Renal cortex interstitium (tissue), 11 donors: Measurements from ENCODE around the gene TNK2. TPM values are rescaled to one million over a fixed set of nuclear protein-coding genes. Genes with fewer than 3 reads are reported as not detected.
"Not testable (repeated sequence)": the region's sequence is repeated elsewhere in the genome, so short reads cannot be mapped to it uniquely, and the experiment has no call there.

ENCODE experiments used
- DNase-seq, 11 donors: peaks; one replicate each; pipeline ENCODE4 v3.0.0-alpha.2; 2013; ENCODE audit warnings: low read depth in 9 of 11, low spot score in 4 of 11; ENCODE audit errors: extremely low read depth in 1 of 11
- polyA plus RNA-seq, 3 donors: library from polyadenylated mRNA; unstranded; fragments of 120-200 nt; gene quantifications; one replicate each; pipeline ENCODE4 v1.2.1, GENCODE V29; 2013; ENCODE audit not compliant: insufficient read length in 3 of 3

Gene TNK2
- polyA plus RNA-seq, 3 donors, result 24.2 to 36.9 (median 33.8) TPM

DNA sequence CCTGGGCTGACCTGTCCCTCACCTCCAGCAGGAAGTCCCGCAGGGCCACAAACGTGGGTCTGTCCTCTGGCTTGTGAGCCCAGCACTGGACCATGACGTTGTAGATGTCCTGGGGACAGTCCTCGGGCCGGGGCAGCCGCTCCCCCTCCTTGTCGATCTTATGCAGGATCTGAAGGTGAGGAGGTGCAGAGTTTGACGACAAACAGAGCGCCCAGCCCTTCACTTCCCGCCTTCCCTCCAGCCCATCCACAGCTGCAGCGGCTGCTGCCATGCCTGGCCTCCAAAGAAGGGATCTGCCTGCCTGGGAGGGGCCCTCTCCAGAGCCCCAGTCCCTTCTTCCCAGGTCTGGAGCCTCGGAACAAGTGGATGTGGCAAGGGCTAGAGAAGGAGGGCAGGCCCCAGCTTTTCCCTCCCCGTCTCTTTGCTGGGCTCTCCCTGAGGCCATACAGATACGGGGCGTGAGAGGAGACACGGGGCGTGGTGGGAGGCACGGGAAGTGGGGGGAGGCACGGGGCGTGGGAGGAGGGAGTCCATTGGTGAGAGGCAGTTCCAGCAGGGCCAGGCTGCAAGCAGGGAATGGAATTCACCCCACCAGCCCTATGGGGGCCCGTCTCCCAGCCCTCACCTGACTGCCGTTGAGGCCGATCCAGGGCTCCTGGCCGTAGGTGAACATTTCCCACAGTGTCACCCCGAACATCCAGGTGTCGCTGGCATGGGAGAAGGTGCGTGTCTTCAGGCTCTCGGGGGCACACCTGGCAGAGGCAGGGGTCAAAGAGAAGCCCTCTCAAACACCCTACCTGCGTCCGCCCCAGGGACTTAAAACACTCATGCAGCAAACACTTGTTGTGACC lies 29.7 kb downstream of the TNK2 start:
- DNase-seq, result no peak

DNA sequence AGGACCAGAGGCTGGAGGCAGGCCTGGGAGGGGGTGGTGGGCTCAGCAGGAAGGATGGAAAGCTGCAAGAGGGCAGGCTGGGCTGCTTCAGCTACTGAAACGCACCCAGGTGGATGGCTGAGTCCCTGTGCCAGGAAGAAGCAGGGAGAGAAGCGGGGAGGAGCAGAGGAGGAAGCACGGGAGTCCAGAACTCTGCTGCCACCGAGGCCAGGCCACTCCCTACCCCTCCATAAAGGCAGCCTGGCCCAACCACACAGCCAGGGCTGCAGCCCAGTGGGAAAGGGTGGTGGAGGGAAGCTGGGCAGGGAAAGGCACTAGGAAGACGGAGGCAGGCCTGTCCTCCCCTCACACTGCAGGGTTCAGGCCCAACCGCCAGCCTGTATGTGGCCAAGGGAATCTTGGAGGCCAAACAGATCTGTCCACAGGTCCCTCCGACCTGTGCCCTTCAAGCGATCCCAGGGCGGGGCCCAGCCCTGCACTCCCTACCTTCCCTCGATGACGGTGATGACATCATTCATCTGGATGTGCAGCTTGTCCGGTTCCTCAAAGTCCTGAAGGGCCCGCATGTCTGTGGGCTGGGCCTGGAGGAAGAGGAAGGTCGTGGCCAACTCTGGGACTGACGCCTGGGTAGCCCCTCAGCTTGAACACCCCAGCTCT lies 30.5 kb downstream of the TNK2 start:
- no peak for DNase-seq

DNA sequence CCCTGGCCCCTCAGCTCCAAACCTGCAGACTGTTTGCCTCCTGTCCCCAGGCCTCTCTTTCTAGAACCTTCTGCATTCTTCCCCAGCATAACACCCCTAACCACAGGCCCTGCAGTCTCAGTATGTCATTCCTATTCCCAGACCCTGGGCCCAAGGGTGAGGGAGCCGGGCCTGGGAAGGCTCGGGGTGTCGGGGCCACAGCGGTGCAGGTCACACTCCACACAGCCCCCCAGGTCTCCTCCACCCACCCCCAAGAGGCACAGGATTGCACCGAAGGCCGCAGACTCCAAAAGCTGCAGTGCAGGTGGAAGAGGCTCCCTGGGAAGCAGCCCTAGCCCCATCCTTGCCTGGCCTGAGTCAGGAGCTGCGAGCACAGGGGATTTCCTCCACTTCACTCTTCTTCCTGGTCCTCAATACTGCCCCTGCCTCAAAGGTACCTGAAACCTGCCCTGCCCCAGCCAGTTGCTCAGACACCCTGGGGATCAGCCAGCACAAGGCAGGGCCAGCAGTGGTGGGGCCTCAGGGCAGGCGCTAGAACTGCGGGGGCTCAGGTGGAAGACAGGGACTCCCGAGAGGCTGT lies 31.1 kb downstream of the TNK2 start:
- no peak for DNase-seq

DNA sequence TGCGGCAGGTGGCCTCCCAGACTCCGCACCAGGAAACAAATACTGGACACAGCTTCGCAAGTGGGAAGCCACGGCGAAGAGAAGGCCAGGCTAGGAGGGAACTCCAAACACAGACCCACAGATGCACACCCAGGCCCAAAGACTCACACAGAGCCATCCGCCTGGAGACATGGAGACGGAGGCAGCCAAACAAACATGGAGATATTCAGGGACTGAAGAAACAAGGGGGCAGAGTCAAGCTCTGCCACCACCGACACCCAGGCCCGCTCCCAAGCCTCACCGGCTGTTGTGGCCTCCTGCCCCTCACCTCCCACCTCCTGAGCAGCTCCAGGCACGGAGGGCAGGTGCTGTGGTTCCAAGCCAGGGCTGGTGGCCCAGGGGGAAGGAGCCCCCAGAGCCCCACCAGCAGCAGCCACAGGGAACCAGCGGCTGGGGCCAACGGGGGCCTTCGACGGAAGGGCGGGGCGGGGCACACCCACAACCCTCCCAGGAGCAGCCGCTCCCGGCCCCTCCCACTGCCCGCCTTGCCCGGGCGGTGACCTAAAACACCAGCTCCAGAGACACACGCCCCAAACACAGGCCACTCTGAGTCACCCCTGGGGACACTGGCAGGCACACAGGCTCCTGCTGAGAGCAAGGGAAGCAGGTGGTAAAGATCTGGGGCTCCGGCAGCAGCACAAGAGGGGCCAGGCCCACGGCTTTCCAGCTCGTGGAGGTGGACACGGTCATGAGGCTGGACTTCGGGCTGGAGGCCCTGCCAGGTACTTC lies 31.9 kb downstream of the TNK2 start:
- DNase-seq, result no peak

DNA sequence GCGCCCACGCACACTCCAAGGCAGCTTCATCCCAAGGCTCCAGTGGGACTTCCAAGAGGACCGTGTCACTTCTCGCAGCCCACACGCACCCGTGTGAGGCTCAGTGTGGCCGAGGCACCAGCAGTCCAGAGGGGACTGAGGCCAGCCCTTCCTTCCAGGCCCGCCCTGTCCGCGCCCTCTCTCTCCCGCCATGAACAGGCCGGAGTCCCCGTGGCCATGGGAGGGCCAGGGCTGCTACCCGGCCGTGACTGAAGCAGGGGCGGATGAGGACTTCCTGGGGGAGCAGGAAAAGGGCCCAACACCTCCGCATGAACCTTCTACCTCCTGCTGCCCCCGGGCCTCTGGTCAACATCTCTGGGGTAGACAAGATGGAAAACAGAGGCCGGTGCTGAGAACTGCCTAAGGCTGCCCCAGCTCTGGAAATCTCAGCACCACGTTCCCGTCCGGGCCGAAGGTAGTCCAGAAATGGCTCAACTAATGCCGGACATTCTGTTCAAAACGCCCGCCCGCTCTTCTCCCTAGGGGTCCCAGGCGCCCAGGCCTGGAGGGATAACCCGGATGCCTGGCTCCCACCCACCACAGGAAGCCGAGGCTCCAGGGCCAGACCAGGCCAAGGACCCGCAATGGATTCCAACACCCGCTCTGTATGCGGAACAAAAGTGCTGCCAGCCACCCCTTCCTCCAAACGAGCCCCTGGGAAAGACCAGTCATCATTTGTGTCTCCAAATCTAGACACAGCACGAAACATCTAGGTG lies 32.7 kb downstream of the TNK2 start:
- no peak for DNase-seq

DNA sequence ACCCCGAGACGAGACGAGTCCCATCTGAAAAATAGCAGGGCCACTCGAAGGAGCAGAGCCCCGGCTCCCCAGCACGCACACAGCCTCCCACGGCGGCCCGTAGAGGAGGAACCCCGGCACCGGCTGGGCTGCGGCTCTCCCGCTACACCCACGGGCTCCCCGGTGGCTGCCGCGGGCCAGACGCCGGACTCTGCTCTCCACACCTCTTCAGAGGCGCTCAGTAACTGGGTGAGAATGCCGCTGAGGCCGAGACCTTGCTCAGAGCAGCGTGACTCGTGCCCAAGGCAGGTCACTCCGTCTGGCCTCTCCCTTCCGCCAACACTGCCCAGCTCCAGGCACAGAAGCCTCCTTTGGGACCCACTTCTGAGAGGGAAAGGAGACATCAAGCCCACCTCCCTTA lies 34.4 kb downstream of the TNK2 start:
- no peak for DNase-seq

DNA sequence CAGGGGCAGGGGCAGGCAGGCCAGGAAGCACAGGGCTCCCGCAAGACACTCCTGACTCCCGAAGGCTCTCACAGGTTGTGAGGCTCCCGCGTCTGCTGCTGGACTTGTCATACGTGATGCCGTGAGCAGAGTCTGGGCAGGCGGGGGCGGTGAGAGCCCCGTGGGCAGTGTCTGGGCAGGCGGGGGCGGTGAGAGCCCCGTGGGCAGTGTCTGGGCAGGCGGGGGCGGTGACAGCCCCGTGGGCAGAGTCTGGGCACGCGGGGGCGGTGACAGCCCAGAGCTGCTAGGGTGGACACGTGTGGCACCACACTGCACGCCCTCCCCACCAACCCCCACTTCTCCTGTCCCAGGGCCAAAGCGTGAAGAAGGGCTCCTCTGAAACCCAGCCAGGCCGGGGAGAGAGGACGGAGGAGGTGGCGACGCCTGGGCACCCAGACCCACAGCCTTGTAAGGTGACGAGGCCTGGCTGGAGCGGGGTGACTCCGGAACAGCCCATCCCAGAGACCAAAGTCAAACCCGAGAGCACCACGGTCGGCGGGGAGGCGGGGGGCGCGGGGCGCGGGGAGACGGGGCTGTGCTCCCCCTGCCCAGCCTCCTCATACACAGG lies 35.0 kb downstream of the TNK2 start:
- DNase-seq, result no peak

DNA sequence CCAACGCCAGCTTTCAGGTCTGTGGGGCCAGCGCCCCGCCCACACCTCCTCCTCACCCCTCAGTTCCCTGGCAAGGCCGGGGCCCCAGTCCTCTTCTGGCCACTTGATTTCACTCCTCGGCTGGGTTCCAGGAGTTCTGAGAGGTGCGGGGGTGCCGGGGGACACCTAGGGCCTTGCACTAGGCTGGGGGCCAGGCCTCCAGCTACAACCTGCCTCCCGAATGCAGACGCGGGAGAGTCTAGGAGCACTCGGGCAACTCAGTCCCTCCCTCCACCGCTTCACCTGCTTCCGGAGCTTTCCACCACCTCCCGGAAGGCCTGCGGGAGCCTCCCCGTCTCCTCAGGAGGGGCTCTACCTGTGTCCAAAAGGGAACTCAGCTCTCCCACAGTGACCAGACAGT lies 35.6 kb downstream of the TNK2 start:
- no peak for DNase-seq

DNA sequence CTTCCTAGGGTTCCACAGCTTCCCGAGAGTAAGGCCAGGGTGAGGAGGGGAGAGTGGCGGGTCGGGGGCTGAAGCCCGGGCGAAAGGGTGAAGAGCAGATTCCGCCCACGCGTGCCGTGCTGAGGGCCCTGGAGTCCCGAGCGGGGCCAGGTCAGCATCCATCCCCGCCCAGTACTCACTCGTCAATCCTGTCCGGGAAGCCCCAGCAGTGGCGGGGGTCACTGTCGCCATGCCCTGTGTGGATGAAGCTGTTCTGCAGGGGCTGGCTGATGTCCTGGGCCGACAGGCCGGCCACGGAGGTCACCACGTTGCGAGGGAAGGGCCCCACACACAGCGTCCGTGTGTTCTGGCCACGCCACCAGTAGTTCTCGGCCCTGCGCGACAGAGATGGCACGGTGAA lies 36.3 kb downstream of the TNK2 start:
- DNase-seq, result no peak

DNA sequence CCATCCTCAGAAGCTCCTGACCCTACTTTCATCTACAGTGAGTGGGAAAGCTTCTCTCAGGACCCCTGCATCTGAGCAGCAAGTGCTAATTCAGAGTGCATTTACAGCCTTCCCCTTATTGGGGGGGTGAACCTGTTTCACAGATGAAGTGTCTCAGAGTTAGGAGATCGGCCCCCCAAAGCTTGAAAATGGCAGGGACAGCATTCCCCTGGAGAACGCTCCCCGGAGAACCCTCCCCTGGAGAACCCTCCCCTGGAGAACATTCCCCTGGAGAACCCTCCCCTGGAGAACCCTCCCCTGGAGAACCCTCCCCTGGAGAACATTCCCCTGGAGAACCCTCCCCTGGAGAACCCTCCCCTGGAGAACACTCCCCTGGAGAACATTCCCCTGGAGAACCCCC lies 36.7 kb downstream of the TNK2 start:
- DNase-seq, result not testable (repeated sequence)

DNA sequence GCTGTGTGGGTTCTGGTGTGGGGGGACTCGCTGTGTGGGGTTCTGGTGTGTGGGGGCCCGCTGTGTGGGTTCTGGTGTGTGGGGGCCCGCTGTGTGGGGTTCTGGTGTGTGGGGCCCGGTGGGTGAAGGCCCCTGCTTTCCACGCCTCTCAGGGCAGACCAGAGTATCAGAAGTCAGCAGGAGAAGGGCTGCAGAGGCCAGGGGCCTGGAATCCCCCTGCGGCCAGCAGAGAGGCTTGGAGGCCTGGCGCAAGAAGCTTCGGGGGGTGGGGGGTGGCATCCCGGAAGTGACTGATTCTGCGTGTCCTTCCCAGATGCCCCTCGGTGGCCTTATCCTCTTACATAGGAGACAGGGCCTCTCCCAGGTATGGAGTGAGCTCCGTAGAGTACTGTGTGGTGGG lies 37.4 kb downstream of the TNK2 start:
- no peak for DNase-seq

DNA sequence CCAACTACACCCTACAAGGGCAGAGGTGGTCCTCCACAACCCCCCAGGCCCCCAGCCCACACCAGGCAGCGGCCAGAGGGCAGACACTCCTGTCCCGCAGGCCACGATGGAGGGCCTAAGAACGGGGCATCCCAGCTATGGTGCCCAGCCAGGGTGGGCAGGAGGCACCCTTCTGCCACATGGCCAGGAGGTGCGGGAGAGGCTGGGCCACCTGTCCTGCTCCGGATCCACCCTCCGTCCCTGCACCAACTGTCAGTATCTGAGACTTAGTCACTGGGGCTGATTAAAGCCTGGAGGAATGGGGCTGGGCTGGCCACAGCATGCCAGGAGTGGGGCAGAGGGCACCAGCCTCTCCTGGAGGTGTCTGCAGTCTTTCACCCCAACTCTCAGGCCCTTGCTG lies 37.9 kb downstream of the TNK2 start:
- no peak for DNase-seq

DNA sequence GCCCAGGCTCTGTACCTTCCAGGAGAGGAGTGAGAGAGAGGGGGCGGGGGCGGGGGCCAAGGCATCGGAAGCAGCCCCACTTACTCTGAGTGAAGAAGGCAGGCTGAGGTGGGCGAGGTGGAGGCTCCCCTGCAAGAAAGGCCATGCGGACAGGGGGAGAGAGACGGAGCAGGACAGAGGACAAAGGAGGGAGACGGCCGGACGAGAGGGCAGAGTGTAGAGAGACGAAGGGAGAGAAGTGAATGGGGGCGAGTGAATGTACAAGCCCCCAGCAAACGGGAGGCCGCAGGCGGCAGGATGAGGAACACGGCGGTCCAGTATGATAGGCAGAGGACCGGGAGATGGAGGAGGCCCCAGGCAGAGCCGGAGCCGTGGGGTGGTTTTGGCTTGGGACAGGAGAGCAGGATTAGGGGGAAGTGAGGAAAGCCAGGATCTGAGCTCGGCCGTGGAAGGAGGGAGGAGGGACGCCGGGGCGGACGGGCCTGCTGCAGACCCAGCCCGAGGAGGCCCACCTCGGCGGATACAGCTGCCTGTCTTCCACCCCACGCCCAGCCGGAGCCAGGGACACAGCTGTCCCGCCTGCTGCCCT lies 38.8 kb downstream of the TNK2 start:
- no peak for DNase-seq

DNA sequence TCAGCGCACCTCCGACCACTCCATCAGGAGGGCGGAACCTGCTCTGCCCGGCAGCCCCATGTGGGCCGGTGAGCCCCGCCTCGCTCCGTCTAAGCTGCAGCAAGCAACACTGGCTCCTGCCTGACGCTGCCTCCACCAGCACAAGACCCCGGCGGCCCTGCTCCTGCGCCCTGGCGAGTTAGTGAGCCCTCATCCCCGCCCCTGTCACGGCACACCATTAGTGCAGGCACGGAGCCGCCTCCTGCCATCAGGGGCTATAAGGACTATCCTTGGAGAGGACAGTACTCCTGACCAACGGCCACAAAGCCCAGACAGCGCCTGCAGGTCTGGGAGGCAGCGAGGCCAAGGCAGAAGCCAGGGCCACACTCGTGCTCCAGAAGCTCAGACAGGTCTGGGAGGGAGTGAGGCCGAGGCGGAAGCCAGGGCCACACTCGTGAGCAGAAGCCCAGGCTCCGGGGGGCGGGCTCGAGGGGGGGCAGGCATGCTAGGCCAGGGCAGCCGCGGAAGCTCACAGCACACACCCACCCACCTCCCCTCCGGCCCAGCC lies 39.4 kb downstream of the TNK2 start:
- DNase-seq, result no peak

DNA sequence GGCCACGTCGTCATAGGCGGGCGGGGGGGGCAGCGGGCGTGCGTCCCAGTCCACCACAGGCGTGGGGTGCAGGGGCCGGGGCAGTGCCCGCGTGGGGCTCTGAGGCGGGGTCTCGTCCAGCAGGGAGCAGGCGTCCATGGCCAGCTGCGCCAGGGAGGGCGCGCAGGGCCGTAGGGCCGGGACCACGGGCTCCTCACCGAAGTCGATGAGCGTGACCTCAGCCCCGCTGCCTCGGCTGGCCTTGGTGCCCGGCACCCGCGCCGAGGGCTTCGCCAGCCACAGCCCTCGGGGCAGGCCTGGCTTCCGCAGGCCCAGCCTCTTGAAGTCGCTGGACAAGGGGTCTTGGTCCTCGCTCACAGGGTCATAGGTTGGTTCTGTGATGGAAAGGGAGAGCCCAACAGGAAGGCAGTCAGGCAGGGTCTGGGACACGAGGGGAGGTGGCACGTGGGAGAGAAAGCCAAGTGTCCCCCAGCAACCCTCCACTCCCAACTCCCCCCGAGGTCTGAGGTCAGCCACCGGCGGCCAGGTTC lies 40.0 kb downstream of the TNK2 start:
- DNase-seq, result no peak

DNA sequence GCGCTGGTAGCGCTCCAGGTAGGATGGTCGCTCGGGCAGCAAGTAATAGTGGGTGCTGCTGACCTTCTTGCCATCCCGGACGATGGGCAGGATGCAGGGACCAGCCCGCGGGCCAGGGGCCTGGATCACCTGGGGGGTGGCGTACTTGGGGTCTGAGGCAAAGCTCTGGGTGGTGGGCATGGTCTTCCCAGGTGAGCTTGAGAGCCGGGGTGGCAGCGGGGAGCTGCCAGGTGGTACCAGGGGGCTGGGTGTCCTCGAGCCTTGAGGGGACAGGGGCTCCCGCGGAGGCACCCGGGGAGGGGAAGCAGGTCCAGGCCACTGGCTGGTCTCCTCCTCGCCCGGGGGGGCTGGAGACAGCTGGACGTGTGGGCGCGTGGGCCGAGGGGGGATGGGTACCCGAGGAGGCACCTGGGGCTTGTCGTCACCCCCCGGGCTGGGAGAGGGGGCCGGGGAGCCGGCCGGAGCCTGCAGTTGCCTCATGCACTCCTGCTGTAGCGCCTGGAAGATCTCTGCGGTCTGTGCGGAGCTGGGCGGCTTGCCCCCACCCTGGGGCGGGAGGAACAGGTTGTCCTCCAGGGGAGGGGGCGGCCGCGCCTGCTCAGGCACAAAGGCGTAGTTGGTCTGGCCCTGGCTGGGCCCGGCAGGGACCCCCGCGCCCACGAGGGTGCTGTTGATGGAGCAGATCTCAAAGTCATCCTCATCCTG lies 40.6 kb downstream of the TNK2 start:
- no peak for DNase-seq
